Right atrium auricular region (tissue), 2 donors: Measurements from ENCODE around the gene TCFL5. TPM values are rescaled to one million over a fixed set of nuclear protein-coding genes. Genes with fewer than 3 reads are reported as not detected.

ENCODE experiments used
- DNase-seq: peaks from one replicate; pipeline ENCODE4 v3.0.0-alpha.2; 2019; ENCODE audit warnings: low spot score
- H3K27ac ChIP-seq, 2 donors: fragments of 200-600 bp; sonication (generic); 1 replicate in 1 of 2; 2 replicates in 1 of 2; pipeline ENCODE4 v1.5.1; 2016 to 2019
- H3K27me3 ChIP-seq, 2 donors: fragments of 200-600 bp; sonication (generic); one replicate each; pipeline versions ENCODE4 v1.5.1 to v1.6.0; 2017 to 2019
- H3K36me3 ChIP-seq: fragments of 200-600 bp; sonication (generic); one replicate; pipeline ENCODE4 v1.5.1; 2016
- H3K4me1 ChIP-seq, 2 donors: fragments of 200-600 bp; sonication (generic); one replicate each; pipeline versions ENCODE4 v1.5.1 to v1.6.0; 2017 to 2019
- H3K4me3 ChIP-seq, 2 donors: fragments of 200-600 bp; sonication (generic); 1 replicate in 1 of 2; 2 replicates in 1 of 2; pipeline ENCODE4 v1.5.1; 2017 to 2019; ENCODE audit warnings: mild to moderate bottlenecking in 1 of 2, moderate library complexity in 1 of 2
- H3K9me3 ChIP-seq, 2 donors: fragments of 200-600 bp; sonication (generic); one replicate each; pipeline ENCODE4 v1.5.1; 2019
- CTCF ChIP-seq, 2 donors: fragments of 200-600 bp; sonication (generic); IDR thresholded peaks; one replicate each; pipeline ENCODE4 v1.5.1; 2019; ENCODE audit warnings: antibody characterized with exemption in 2 of 2
- total RNA-seq, 2 donors: library from RNA; depleted of rRNA; stranded (reverse); fragments of >200 nt; gene quantifications; one replicate each; pipeline ENCODE4 v1.1.0, GENCODE V29; 2016

TCFL5 gene
- total RNA-seq, 2 donors from 2014 or later = 4.8 to 6.4 TPM

GRCh38 chr20:62888910-62889309, 27.3 kb upstream of the TCFL5 start:
- no peak for DNase-seq
- Histone ChIP-seq H3K27ac (no peak overlapping the region), H3K9me3 (no peaks in the 10 kb centered on the region), H3K27me3 (no peaks in the 10 kb centered on the region), H3K36me3 (peaks cover 60% of the 10 kb centered on the region), H3K4me1 (peaks cover 0 to 11% of the 10 kb centered on the region in 2 donors), H3K4me3 (no peak overlapping the region)
- no peak for TF ChIP-seq CTCF (IDR thresholded peaks at IDR 0.05)

- TF ChIP-seq CTCF (IDR thresholded peaks at IDR 0.05) = no peak
- H3K4me1 ChIP-seq = peaks cover 0 to 11% of the 10 kb centered on the region in 2 donors
- no peak overlapping the region for H3K27ac ChIP-seq
- no peak overlapping the region for H3K4me3 ChIP-seq
- no peaks in the 10 kb centered on the region for H3K9me3 ChIP-seq
- no peaks in the 10 kb centered on the region for H3K27me3 ChIP-seq
- DNase-seq = no peak
- H3K36me3 ChIP-seq = peaks cover 55% of the 10 kb centered on the region
These were observed 26.8 kb upstream of the TCFL5 start for GRCh38 chr20:62888406-62888805.

GRCh38 chr20:62887860-62888239, 26.2 kb upstream of the TCFL5 start:
- DNase-seq = no peak
- no peak overlapping the region for H3K27ac ChIP-seq

GRCh38 chr20:62887152-62887859, 25.7 kb upstream of the TCFL5 start:
- TF ChIP-seq CTCF (IDR thresholded peaks at IDR 0.05) = no peak
- no peak overlapping the region for H3K27ac ChIP-seq
- no peak overlapping the region for H3K4me3 ChIP-seq
- no peaks in the 10 kb centered on the region for H3K9me3 ChIP-seq
- peak; percentile 61 for DNase-seq
- peaks cover 44% of the 10 kb centered on the region for H3K36me3 ChIP-seq
- H3K4me1 ChIP-seq = peaks cover 0 to 11% of the 10 kb centered on the region in 2 donors
- H3K27me3 ChIP-seq = no peaks in the 10 kb centered on the region

More at GRCh38 chr20:62887860-62888239, 26.2 kb upstream of the TCFL5 start:
- no peaks in the 10 kb centered on the region for H3K27me3 ChIP-seq
- no peaks in the 10 kb centered on the region for H3K9me3 ChIP-seq
- peaks cover 50% of the 10 kb centered on the region for H3K36me3 ChIP-seq
- no peak overlapping the region for H3K4me3 ChIP-seq
- no peak for TF ChIP-seq CTCF (IDR thresholded peaks at IDR 0.05)
- H3K4me1 ChIP-seq = peaks cover 0 to 11% of the 10 kb centered on the region in 2 donors

- H3K9me3 ChIP-seq = no peaks in the 10 kb centered on the region
- DNase-seq = no peak
- no peak overlapping the region for H3K4me3 ChIP-seq
- H3K27ac ChIP-seq = no peak overlapping the region
- H3K4me1 ChIP-seq = peaks cover 0 to 11% of the 10 kb centered on the region in 2 donors
- TF ChIP-seq CTCF (IDR thresholded peaks at IDR 0.05) = no peak
- peaks cover 41% of the 10 kb centered on the region for H3K36me3 ChIP-seq
- H3K27me3 ChIP-seq = no peaks in the 10 kb centered on the region
These were observed 25.1 kb upstream of the TCFL5 start for GRCh38 chr20:62886709-62887058.
